Fibroblast of the conjunctiva (primary cell): Measurements from ENCODE around the gene PDK1.

ENCODE experiments used
- DNase-seq: peaks from one replicate; pipeline ENCODE4 v3.0.0-alpha.2; 2010; ENCODE audit warnings: low read depth

The PDK1 gene

DNA sequence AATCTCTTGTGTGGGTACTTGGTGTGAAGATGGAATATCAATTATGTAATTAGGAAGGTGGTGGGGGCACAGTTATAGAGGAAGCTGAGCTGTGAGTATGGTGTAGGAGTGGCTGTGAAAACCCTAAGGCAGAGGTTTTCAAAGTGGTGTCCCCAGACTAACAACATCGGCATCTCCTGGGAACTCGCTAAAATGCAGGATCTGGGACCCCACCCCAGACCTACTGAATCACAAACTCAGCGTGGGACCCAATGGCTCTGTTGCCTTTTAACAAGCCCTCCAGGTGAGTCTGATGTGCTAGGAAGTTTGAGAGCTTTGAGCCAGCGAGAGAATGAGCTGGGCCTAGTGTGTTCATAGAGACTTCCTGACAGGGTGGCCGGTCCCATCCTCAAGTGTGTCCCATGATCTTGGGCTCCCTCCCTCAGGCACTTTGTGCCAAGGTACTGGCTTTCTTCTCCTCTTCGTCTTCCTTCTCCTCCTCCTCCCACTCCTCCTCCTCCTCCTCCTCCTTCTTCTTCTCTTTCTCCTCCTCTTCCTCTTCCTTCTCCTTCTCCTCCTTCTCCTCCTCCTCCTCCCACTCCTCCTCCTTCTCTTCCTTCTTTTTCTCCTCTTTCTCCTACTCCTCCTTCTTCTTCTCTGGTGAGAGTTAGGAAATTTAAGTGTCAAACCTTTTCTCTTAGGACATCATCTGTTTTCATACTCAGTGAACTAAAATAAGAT lies 86.6 kb downstream of the PDK1 start:
- no peak for DNase-seq

DNA sequence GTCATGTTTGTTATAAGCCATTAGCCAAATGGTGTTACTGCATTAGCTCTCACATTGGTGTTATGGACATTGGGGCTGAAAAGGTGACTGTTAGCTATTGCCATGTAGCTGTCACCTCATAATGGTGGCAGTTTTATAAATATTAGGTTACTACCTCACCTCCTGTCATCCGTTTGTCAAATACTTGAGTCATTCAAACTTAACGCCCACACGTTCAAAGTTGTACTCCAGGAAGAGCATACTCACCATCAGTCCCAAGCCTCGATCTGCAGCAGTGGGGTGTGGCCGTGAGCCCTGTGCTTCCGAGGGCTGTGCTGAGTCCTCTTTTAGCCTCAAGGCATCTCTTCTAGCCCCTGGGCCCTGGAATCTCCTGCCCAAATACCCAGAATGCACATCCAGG lies 87.3 kb downstream of the PDK1 start:
- no peak for DNase-seq

DNA sequence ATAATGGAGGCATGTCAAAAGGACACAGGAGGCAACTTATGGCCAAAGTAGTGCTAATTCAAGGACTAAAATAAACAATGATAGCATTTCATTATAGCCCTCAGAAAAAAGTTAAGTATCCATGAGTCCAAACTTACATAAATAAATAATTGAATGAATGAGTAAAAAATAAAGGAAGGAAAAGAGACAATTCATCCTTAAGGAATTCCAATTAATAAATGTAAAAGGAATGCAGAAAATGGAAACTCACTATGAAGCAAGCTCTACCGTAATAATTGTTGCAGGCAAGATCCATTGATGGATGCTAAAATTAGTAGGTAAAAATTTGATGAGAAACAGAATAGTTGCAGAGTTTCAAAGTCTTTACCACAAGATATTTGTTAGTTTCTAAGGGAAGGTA lies 91.5 kb downstream of the PDK1 start:
- no peak for DNase-seq

DNA sequence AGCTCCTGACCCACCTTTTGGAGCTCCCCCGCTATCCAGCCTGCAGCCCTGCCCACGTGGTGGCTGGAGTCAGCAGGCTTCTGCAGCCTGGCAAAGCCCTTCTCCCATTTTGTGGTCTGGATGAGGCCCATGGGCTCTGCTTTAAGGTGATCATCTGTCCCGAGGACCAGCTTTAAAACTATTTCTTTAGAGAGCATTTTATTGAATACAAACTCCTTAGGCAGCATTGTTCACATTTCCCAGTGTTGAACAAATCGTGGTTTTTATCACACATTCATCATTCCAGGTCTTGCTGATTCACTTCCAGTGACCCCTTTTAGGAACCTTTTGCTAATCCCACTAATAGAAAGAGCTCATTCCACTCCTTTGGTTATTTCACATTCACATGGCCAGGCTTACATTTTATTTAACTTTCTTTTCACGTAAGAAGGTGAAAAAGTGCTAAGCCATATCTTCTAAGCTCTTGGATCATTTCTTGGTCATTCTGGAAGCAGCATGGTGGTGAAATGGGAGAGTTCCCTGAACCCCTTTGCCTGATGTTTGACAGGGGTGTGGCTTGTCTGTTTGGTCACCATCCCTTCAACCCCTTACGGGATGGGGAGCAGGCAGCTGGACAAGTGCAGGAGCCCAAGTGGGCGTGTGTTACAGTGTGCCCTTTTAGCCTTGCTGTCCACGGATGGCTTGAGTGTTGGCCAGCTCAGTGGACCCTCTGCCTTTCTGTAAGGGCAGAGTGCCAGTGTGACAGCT lies 99.4 kb downstream of the PDK1 start:
- DNase-seq, result no peak

DNA sequence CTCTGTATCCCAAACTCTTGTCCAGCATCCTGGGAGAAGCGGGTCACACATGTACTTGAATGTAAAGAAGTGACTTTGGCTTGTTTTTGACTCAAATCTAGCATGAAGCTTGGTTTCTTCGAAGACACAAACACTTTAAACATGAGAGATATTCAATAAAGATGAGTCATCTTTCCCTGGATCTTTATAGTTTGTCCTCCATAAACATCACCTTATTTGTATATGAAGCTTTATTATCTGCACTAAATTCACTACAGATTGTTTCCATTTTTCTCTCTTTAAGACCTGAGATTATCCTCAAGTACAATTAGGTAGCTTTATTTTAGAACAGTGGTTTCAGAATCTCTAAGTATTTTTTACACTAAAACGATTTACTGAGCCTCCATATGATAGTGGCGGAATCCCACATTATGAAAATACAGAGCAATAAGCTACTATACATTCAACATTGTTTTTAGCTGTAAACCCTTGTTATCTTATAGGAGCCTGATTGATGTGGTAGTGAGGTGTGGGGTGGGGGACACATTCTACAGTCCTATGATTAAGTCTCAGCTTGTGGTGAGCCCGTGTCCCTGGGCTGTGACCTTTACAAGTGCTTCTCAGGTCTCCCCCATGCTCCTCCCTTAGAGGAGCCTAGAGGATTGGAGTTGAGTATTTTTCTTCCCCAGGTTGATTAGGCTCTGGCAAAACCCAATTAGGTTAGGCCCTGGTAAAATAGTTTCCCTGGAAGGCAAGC lies 100.1 kb downstream of the PDK1 start:
- no peak for DNase-seq
